Suppressor macrophage treated with lipopolysaccharide for 1 hour (primary cell): ENCODE measurements around the gene EVA1A.
"Not testable (repeated sequence)": the region's sequence is repeated elsewhere in the genome, so short reads cannot be mapped to it uniquely, and the experiment has no call there.

Source experiments
- DNase-seq, 3 donors: peaks; one replicate each; pipeline ENCODE4 v3.0.0-alpha.2; 2020 to 2022

The EVA1A gene

DNA sequence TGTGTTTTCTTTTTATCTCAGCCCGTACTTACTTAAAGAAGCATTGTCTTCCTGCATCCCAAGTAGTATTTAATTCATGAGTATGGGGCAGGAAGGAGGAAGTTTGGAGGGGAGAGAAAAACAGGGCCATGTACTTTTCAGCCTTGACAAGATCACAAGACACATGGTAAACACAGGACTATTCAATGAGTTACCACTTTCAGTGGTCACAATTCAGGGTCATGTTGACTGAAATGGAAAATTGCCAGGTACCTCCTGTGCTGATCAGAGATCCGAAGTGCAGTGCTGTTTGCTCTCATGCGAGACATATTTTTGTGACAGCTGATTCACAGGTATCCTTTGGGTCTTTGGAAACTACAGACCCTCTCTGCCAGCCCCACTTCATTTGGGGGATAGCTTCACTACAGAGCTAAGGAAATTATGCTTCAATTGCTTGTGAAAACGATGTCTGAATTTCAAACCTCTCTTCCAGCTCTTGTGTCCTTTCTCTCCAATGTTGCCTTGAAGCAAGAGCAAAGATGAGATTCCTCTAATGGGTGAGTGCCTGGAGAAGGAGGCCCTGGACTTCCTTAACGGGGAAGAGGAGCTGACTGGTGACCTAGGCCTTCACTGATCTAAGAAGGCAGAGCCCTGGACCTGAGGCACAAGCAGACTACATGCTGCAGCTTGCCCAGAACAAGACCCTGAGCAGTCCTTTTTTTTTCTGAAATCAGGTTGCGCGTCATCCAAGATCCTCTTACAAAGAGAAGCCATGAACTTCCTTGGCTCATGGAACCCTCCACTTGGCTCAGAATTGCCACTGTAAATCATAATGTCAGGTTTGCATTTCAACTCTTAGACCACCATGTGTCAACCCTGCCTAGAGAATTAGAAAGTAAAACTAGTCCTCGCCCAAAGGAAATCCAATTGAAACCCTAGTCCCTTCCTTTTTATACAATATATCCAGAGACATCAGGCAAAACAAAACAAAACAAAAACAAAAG is 44.1 kb downstream of the EVA1A start:
- no peak for DNase-seq

DNA sequence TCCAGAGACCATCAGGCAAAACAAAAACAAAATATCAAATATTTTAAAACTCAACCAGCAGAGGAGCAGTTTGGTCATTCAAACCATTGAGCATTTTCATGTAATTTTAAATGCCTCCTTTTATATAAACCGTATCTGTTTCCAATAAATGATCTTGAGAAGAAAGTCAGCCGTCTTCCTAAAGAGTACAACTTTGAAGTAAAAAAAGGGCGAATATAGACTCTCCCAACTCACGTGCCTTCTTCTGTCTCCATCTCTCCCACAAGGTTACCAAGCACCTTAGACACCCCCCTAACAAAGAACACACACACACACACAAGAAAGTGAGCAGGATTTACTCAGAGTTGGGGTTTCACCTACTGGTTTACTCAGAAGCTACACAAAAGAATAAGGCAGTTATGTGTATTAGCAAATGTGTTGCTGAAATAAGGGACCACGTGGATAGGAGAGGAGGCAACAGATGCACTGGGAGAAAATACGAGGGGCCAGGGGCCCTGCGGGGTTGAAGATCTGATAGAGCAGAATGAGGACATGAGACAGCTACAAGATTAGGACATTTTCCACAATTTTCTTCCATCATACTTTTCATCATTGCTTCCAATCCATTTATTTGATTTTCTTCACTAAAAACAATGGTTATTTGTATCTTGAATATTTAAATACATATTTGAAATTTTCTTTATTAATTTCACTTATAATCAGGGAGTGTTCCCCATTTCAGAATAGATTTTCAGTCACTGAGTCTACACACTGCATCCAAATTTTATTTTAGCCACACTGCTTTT is 45.0 kb downstream of the EVA1A start:
- no peak for DNase-seq

DNA sequence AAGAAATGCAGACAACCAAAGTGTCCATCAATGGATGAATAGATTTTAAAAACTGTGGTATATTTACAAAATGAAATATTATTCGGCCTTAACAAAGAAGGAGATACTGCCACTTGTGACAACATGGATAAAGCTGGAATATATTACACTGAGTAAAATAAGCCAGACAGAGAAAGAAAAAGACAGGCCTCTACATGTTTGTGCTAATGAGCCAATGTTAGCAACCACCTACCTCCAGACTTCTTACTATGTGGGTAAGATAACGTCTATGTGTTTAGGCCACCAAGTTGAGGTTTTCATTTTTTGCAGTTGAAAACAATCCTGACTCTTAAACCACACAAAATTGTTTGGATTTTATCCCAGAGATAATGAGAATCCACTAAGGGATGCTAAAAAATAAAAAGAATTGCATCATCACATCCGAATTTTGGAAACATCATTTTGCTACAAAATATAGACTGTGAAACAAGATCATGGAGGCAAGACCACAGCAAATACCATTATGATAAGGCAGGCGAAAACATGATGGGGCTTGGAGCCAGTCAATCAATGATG is 47.0 kb downstream of the EVA1A start:
- no peak for DNase-seq

DNA sequence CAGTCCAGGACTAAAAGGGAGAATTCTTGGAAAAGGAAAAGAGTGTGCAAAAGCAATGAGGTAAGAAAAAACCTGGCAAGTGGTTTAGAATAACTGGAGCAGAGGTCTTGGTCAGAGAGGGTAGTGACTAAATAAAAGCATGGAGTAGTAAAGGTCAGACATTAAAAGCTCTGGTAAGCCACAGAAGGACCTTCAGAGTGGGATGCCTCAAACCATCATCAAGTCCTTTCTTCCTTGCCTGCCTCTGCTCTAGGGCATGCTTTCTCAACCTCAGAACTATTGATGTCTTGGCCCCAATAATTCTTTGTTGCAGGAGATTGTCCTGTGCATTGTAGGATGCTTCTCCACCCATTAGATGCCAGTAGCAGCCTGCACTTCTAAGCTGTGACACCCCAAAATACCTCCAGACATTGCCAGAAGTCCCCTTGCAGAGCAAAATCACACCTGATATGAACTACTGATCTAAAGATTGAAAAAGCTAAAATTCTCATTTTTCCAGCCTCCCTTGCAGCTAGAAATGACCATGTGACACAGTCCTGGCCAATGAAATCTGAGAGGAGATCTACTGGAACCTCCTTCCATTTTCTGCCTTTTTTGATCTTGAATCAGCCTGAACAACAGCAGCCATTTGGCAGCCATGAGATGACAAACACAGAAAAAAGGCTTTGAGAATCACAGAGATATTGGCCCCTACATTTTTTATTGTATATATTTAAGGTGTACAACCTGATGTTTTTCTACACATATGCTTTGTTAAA is 48.1 kb downstream of the EVA1A start:
- DNase-seq, result no peak

DNA sequence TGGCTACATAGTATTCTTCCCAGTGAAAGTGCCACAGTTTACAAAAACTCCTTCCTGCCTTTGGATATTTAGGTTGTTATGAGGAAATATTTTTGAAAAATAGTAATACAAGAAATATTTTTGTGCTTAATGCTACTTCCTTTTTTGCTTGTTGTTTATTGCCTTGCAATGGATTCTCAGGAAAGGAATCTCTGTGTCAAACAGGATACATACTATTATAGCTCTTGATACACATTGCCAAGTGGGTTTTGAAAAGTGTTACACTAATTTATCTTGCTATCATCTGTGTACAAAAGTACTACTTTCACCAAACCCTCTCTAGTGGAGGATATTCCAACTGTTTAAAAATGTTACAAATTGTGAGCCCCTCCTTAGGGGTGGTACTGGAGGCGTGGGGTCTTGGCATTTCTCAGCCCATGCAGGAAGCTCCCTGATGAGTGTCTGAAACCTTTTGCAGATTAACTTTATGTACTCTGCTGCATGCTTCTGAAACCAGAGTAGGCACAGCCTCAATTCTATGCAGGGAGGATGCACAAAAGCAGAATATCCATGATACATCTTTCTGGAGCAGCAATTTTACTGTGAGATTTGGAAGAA is 54.5 kb downstream of the EVA1A start:
- no peak for DNase-seq

DNA sequence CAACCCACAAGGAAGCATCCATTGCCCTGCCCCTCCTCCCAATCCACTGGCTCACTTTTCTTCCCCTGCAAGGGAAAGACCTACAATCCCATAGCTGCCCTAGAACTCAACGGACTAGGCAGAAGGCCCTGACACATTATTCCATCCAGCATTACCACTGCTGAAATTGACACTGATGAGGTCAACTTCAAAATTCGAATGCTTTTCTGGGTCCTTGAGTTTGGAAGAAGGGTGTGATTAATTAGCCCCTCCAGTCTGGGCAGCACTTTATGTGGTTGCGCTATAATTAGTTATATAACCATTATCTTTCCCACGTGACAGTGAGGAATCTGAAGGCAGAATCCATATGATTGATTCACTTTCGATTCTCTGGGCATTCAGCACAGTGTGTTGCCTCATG is 55.7 kb downstream of the EVA1A start:
- DNase-seq, result no peak

DNA sequence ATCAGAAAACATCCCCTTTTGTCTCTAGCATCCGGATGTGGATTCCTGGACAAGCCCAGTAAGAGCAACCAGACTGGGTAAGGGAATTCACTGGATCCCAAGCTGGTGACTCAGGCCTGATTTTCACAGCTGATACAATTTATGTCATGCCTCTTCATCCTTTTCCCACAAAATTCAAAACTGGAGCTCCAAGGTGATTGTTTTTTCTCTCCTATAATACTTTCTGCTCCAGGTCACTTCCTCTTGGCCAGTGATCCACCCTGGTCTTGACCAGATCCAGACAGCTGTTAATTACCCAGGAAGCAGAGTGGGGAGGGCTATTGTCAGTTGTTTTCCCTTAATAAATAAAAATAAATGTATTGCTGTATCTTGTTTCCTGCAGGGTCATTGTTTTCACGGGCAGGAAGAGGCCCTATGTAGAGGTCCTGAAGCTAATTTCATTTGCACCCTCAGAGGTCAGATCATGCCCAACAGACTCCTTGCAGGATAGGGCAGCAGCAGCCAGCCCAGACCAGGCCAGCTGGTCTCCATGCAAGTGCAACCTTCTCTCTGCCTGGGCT is 57.6 kb downstream of the EVA1A start:
- DNase-seq, result no peak

DNA sequence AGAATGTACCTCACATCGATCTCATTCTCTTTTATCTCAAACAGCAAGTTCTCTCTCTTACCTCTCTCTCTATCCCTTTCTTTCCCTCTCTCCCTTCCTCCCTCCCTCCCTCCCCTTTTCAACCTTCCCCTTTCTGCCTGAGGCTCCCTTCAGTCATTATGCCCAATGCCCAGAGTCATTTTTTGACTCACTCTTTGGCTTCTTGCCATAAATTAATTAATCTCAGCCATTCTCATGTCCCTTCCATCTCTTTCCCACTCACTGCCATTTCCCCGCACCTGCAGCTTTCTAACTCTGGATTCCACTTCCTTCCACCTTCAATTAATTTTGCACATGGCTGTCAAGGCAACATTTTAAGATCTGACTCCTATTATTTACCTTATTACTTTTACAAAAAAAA is 60.1 kb downstream of the EVA1A start:
- DNase-seq, result no peak

DNA sequence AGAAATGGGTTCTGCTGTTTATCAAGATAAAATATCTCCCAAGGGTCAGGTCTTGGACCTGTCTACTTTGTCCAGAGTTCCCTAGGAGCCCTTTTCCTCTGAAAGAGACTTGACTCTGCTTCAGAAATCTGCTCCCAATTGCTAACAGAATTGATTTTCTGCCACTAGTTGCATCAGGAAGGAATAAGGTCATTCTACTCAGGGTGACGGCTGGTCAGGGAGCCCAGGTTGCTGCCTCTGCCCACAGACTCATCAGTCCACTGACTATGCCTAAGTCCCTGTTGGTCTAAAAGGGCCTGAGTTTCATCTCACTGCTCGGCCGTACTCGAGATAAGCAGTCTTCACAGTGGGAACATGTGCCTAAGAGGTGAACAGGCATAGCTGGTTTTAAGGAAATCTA is 61.2 kb downstream of the EVA1A start:
- no peak for DNase-seq

DNA sequence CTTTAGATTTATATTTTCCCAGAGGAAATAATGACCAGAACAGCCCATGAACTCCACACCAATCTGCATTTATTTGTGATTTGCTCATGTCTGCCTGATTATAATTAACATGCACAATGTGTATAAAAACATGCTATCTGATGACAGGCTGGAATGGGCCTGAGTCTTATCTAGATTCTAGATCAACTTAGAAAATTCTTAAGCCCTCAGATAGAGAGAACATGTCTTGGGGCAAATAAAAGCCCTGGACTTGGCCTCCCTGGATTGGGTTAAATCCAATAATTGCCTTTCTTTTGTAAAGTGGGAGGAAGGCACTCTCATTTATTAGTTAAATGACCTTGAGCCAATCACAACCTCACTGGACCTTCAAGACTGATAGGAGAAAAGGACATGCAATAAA is 61.8 kb downstream of the EVA1A start:
- no peak for DNase-seq

DNA sequence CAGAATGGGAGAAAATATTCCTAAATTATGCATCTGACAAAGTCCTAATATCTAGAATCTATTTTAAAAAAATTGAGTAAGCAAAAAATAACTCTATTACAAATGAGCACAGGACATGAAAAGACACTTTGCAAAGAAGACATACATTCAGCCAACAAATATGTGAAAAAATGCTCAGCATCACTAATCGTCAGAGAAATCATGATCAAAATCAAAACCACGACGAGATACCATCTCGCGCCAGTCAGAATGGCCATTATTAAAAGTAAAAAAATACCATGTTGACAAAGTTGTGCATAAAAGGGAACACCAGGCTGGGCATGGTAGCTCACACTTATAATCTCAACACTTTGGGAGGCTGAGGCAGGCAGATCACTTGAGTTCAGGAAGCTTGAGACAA is 63.5 kb downstream of the EVA1A start:
- DNase-seq, result no peak

DNA sequence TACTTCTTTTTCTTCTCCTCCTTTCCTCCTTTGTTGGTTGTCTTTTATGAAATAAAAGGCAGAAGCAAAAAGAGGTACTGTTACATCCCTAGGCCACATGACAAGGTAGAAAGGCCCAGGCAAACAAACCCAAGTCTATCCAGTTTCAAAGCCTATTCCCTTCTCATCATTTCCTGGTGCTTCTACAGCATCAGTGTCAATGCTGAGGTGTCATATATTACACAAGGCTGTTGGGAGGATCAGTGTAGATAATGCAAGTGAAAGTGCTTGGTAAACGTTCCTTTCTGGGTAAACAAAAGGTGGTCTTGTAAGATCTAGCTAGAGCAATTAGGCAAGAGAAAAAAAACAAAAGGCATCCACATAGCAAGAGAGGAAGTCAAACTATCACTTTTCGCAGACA is 64.9 kb downstream of the EVA1A start:
- DNase-seq, result no peak

DNA sequence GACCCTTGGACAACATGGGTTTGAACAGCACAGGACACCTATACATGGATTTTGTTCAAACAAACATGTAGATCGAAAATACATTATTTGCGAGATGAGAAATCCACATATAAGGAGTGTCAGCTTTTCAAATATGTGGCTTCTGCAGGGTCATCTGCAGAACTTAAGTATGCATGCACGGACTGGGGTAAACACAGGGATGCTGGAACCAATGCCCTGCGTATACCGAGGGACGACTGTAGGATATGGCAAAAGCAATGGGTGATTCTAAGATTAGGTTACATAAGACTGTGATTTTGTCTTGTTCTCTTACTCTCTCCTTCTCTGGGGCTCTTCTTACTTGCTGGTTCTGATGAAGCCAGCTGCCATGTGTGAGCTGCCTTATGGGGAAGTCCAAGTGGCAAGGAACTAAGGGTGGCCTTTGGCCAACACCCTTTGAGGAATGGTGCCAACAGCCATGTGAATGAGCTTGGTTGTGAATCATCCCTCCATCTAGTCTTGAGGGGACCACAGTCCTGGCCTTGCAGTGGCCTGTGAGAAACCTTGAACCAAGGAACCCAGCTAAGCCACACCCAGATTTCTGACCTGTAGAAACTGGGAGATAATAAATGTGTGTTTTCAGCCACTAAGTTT is 66.5 kb downstream of the EVA1A start:
- no peak for DNase-seq

DNA sequence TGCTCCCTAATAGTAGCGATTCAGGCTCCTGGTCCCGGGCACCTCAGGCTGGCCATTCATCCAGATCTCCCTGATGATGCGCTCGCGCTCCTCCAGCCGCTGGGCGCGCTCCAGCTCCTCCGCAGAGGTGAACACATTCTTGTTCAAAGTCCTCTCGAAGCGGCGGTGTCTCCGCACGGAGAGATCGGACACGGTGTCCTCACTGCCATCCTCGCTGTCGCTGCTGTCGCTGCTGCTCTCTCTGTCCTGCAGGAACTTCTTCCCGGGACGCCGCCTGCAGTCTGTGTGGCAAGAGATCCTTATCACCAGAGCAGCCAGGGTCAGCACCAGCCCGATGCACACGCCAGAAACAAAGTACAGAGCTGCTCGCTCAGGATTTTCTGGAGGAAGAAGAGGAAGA is 67.5 kb downstream of the EVA1A start:
- DNase-seq, result no peak

DNA sequence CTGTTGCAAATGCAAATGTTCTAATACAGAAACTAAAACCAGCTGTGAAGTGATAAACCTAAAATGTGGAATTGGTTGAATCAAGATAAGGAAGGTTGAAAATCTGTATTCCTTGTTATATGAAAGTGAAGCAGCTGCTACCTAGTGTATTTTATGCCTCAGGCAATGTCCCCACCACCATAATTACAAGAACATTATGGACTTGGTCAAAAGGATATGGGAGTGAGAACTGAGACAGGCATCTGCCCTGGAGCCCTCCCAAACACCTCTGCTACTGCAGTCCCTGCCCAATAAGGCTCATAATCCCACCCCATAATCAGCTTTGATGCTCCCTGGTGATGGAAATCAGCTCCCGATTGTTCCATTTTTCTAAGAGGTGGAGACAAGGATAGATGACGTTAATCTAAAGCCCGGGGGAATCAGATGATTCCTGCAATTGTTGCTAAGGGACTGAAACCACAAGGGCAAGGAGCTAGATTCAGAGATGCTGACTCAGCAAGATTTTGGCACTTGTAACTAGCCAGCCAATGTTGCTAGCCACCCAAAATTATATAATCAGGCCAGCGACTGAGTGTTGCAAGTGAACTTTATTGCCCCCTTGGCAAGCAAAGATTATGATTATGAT is 69.5 kb downstream of the EVA1A start:
- DNase-seq, result no peak

DNA sequence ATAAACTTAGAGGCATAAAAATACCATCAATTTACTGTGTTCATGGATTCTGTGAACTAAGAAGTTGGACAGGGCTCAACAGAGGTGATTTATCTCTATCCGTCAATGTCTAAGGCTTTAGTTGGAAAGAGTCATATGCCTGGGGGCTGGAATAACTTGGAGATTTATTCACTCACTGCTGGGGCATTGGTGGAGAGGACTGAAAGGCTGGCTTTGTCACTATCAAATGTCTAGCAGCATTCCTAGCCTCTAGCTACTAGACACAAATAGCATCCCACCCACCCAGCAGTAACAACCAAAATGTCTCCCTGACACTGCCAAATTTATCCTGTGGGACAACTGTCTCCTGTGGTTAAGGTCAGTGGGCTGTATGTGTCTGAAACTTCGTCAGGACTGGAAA is 71.0 kb downstream of the EVA1A start:
- no peak for DNase-seq

DNA sequence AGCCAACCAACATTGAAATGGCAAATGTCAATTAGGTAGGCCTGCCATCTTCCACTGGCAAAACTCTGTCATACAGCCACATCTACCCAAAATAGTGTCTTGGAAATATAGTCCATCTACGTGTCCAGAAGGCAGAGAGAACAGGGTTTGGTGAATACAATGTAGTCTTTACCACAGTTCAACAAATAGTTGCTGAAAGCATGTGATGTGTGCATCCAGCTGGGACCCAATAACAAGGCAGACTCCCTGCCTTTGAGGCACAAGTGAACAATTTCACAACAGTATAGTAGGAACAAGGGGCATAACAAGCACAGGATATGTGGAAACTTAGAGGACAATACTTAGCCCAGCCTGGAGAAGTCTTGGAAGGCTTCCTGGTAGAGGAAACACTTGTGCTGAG is 72.6 kb downstream of the EVA1A start:
- no peak for DNase-seq

DNA sequence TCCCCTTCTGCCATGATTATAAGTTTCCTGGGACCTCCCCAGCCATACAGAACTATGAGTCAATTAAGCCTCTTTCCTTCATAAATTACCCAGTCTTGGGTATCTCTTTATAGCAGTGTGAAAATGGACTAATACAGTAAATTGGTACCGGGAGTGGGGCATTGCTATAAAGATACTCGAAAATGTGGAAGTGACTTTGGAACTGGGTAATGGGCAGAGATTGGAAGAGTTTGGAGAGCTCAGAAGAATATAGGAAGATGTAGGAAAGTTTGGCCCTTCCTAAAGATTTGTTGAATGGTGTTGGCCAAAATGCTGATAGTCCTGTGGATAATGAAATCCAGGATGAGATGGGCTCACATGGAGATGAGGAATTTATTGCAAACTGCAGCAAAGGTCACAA is 74.0 kb downstream of the EVA1A start:
- DNase-seq, result not testable (repeated sequence)

DNA sequence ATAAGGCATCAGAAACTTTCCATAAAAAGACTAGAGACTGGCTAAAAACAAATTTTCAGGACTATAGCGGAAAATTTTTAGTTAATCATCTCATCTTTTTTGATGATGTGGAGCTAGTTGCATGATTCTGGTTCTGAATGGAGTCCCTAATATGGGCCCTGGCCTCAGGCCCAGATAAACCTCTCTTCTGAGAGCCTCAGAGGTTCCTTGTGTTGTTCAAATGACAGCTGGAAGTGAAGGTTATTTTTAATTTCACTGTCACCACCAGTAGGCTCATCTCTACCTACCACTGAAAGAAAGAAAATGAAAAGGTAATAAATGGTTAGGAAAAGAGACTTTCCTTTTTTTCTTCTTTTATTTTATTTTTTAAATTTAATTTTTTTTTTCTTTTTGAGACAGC is 75.9 kb downstream of the EVA1A start:
- no peak for DNase-seq

DNA sequence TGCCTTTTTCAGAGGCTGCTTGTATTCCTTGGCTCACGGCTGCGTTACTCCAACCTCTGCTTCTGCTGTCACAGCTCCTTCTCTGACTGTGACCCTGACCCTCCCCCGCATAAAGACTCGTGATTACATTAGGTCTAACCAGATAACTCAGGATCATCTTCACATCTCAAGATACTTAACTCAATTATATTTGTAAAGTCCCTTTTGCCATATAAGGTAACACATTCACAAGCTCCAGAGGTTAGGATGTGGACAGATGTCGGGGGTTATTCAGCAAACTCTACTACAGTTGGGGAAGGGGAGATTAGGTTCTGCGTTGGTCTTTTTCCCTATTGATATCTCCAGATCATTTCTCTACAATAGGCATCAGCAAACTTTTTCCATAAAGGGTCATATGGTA is 76.9 kb downstream of the EVA1A start:
- no peak for DNase-seq

DNA sequence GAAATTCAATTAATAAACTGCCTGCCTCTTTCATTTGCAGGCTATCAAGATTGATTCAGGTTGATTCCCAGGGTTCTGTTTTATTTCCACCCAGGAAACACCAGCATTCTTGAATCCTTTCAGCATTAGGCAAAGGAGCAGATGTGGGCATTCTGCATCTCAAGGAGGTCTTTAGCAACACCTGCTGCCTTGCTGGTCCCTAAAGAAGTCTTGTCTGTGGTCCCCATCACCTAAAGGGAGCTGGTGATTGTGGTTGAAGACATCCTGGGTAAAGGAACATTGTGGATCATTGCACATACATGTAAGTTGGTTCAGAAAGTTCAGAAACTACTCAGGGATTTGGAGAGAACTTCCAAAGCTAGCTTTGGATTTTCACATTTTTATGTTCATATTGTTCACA is 78.3 kb downstream of the EVA1A start:
- DNase-seq, result no peak
